H1 (cell line): ENCODE measurements around the gene SNX12.

ENCODE experiments used
- ATF2 ChIP-seq: IDR thresholded peaks from 2 replicates; pipeline ENCODE4 v1.6.1; 2012; ENCODE audit warnings: low read length, inconsistent platforms
- CHD1 ChIP-seq: IDR thresholded peaks from 2 replicates; pipeline ENCODE4 v1.6.1; 2012; ENCODE audit warnings: low read depth, low read length, improper control_type of control experiment
- CREB1 ChIP-seq: IDR thresholded peaks from 2 replicates; pipeline ENCODE4 v1.6.1; 2012; ENCODE audit warnings: inconsistent platforms
- CTCF ChIP-seq, 3 experiments: IDR thresholded peaks; 1 replicate in 2 of 3; 2 replicates in 1 of 3; pipeline versions ENCODE4 v1.5.1 to v1.6.1; 2011; ENCODE audit warnings: low read length in 3 of 3, mild to moderate bottlenecking in 3 of 3, inconsistent platforms in 2 of 3, low read depth in 1 of 3, moderate library complexity in 1 of 3; ENCODE audit not compliant: insufficient read depth in 1 of 3; ENCODE audit errors: control extremely low read depth in 1 of 3
- EP300 ChIP-seq, 2 experiments: IDR thresholded peaks; 1 replicate in 1 of 2; 2 replicates in 1 of 2; pipeline ENCODE4 v1.6.1; 2011 to 2012; ENCODE audit warnings: low read depth in 2 of 2, low read length in 2 of 2, mild to moderate bottlenecking in 2 of 2, borderline replicate concordance in 1 of 2, inconsistent platforms in 1 of 2, moderate library complexity in 1 of 2
- EZH2 ChIP-seq: fragments of 200-600 bp; sonication (generic); IDR thresholded peaks from 2 replicates; pipeline ENCODE4 v1.7.1; 2012; ENCODE audit warnings: low read depth, mild to moderate bottlenecking, moderate library complexity, low read length, inconsistent platforms; ENCODE audit not compliant: severe bottlenecking
- GABPA ChIP-seq: IDR thresholded peaks from 2 replicates; pipeline ENCODE4 v1.6.1; 2011; ENCODE audit warnings: mild to moderate bottlenecking, low read length, moderate library complexity, borderline replicate concordance; ENCODE audit not compliant: insufficient read depth
- JUND ChIP-seq: IDR thresholded peaks from 2 replicates; pipeline ENCODE4 v1.6.1; 2011; ENCODE audit warnings: mild to moderate bottlenecking, improper control_type of control experiment, low read length
- KDM1A ChIP-seq: fragments of 200-600, 300-600 bp; sonication (generic); IDR thresholded peaks from 2 replicates; pipeline ENCODE4 v1.7.1; 2016; ENCODE audit warnings: mild to moderate bottlenecking, low read length, borderline replicate concordance
- POLR2AphosphoS5 ChIP-seq: IDR thresholded peaks from 2 replicates; pipeline ENCODE4 v1.6.1; 2011; ENCODE audit warnings: low read depth, low read length
- SP1 ChIP-seq: IDR thresholded peaks from 2 replicates; pipeline ENCODE4 v1.6.1; 2011; ENCODE audit warnings: low read depth, low read length
- ZNF274 ChIP-seq: IDR thresholded peaks from 2 replicates; pipeline ENCODE4 v1.7.0; 2012; ENCODE audit warnings: low read length, borderline replicate concordance; ENCODE audit errors: extremely low read depth

DNA sequence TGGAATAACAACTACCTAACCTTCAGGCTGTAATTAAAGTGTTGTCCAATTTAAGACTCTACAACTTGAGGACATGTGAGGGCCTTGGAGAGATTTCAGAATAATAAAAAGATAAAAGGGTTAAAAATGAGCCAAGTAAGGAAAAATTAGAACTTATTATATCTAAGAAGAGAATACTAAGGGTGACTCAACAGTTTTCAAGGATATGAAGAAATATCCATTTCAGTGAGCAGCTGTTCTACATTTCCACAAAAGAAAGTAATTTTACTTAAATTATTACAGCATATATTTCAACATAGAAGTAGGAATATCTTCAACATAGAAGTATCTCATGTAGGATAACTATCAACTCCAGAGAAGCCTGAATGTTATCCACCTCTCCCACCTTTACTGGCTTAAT is 11.3 kb downstream of the SNX12 start:
- TF ChIP-seq CTCF (IDR thresholded peaks at IDR 0.05; ENCODE audit: control extremely low read depth in 1 of 3, insufficient read depth in 1 of 3, low read depth in 1 of 3, low read length in 3 of 3) (no peak), SP1 (no peak), ZNF274 (no peak), JUND (no peak), ATF2 (no peak), KDM1A (no peak), CHD1 (no peak), CREB1 (no peak), EP300 (IDR thresholded peaks at IDR 0.05; ENCODE audit: borderline replicate concordance in 1 of 2, low read depth in 2 of 2, low read length in 2 of 2) (no peak), POLR2AphosphoS5 (no peak), EZH2 (no peak), GABPA (no peak)
